ENCODE data around the gene CLASP2.

Gene CLASP2

DNA sequence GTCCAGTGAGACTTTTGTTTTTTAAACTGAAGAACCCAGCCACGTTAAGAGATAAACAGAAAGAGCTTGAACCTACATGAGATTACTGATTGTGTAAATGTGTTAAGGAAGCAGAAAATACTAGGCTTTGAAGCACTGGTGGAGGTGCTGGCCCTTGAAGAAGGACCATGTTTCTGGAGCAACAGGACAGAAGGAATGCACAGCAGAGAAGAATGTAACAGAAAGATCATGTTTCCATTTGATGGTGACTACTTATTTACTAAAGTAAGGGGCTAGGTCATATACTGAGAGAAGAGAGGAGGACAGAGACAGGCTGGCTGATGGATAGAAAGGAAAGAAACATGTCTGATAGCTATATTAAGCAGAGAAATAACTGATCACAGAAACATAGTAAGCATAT lies 88.8 kb downstream of the CLASP2 start:
- Histone ChIP-seq H3K4me3 (IDR thresholded peaks at IDR 0.05; ENCODE audit: insufficient read depth, low read depth, low read length) (no peak overlapping the region), H3K9ac (no peak overlapping the region), H2AFZ (ENCODE audit: low read depth) (no peak overlapping the region), H3K36me3 (ENCODE audit: insufficient read depth) (no peaks in the 10 kb centered on the region), H3K4me2 (no peak overlapping the region), H3K27ac (no peak overlapping the region), H3K79me2 (ENCODE audit: insufficient read depth, low read depth) (no peaks in the 10 kb centered on the region), H3K4me1 (ENCODE audit: low read depth, poor library complexity, severe bottlenecking) (peaks cover 4% of the 10 kb centered on the region), H3K27me3 (ENCODE audit: insufficient read depth, low read depth) (no peaks in the 10 kb centered on the region), H4K20me1 (ENCODE audit: insufficient read depth) (no peaks in the 10 kb centered on the region)
- TF ChIP-seq CTCF (conservative IDR thresholded peaks at IDR 0.05; ENCODE audit: low read depth, low read length) = no peak

GRCh38 chr3:33624756-33625155 lies 93.3 kb downstream of the CLASP2 start:
- Histone ChIP-seq H3K4me1 (ENCODE audit: low read depth, poor library complexity, severe bottlenecking) (peaks cover 4% of the 10 kb centered on the region), H3K4me3 (IDR thresholded peaks at IDR 0.05; ENCODE audit: insufficient read depth, low read depth, low read length) (no peak overlapping the region), H3K36me3 (ENCODE audit: insufficient read depth) (no peaks in the 10 kb centered on the region), H3K4me2 (no peak overlapping the region), H4K20me1 (ENCODE audit: insufficient read depth) (no peaks in the 10 kb centered on the region), H2AFZ (ENCODE audit: low read depth) (no peak overlapping the region), H3K79me2 (ENCODE audit: insufficient read depth, low read depth) (no peaks in the 10 kb centered on the region), H3K27ac (no peak overlapping the region), H3K9ac (no peak overlapping the region), H3K27me3 (ENCODE audit: insufficient read depth, low read depth) (no peaks in the 10 kb centered on the region)
- no peak for TF ChIP-seq CTCF (conservative IDR thresholded peaks at IDR 0.05; ENCODE audit: low read depth, low read length)

GRCh38 chr3:33613041-33613440 lies 105.0 kb downstream of the CLASP2 start:
- H3K36me3 ChIP-seq (ENCODE audit: insufficient read depth) = no peaks in the 10 kb centered on the region
- H3K4me2 ChIP-seq = no peak overlapping the region
- TF ChIP-seq CTCF (conservative IDR thresholded peaks at IDR 0.05; ENCODE audit: low read depth, low read length) = no peak

DNA sequence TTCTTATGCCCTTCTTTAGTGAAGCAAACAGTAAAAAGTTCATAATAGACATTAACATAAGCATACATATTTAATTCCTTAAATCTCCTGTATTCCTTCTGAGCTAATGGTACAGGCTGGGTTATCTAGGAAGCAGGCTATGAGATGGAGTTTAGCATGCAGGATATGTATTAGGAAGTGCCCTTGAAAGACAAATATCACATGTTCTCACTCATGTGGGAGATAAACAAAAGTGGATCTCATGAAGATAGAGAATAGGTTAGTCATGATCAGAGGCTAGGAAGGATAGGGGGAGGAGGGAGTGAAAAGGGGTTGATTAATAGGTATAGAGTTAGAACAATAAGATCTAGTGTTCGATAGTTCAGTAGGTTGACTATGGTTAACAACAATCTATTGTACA lies 105.4 kb downstream of the CLASP2 start:
- Histone ChIP-seq H4K20me1 (ENCODE audit: insufficient read depth) (no peaks in the 10 kb centered on the region), H3K27me3 (ENCODE audit: insufficient read depth, low read depth) (no peaks in the 10 kb centered on the region), H3K9ac (no peak overlapping the region), H3K79me2 (ENCODE audit: insufficient read depth, low read depth) (no peaks in the 10 kb centered on the region), H3K4me2 (no peak overlapping the region), H3K27ac (no peak overlapping the region), H3K4me3 (IDR thresholded peaks at IDR 0.05; ENCODE audit: insufficient read depth, low read depth, low read length) (no peak overlapping the region), H2AFZ (ENCODE audit: low read depth) (no peak overlapping the region), H3K4me1 (ENCODE audit: low read depth, poor library complexity, severe bottlenecking) (no peaks in the 10 kb centered on the region), H3K36me3 (ENCODE audit: insufficient read depth) (no peaks in the 10 kb centered on the region)
- no peak for TF ChIP-seq CTCF (conservative IDR thresholded peaks at IDR 0.05; ENCODE audit: low read depth, low read length)

More at GRCh38 chr3:33613041-33613440, 105.0 kb downstream of the CLASP2 start:
- Histone ChIP-seq H3K4me3 (IDR thresholded peaks at IDR 0.05; ENCODE audit: insufficient read depth, low read depth, low read length) (no peak overlapping the region), H3K4me1 (ENCODE audit: low read depth, poor library complexity, severe bottlenecking) (no peaks in the 10 kb centered on the region), H3K27me3 (ENCODE audit: insufficient read depth, low read depth) (no peaks in the 10 kb centered on the region), H3K79me2 (ENCODE audit: insufficient read depth, low read depth) (no peaks in the 10 kb centered on the region), H2AFZ (ENCODE audit: low read depth) (no peak overlapping the region), H4K20me1 (ENCODE audit: insufficient read depth) (no peaks in the 10 kb centered on the region), H3K9ac (no peak overlapping the region), H3K27ac (no peak overlapping the region)

Data from KMS-11 (cell line).